HG02798 (cell line): ENCODE measurements around the gene UBASH3B.
A peak's percentile ranks its signal among the peaks of the same experiment; 100 is the strongest.

ENCODE experiments used
- ATAC-seq: cut with Tn5 transposase; IDR thresholded peaks from one replicate; pipeline ENCODE4 v1.9.1; 2021; ENCODE audit warnings: mild to moderate bottlenecking; ENCODE audit not compliant: unreplicated experiment, poor library complexity

The UBASH3B gene

DNA sequence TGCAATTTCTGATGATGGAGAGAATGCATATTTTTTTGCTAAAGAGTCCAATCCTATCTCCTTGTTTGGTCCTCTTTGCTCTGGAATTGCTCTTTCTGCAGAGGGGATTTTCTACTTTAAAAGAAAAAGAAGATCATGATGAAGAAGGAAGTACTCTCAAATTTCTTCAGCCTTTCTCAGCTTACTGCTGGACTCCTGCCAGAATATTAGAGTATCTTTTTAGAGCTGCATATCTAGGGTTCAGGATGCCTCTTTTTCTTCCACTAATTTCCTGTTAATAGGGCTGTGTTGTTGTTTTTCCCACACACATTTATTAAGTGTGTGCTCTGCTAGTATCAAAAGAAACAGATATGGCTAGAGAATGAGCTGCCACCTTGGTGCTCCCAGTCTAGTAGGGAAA, 18.2 kb downstream of the UBASH3B start:
- ATAC-seq, result no peak

DNA sequence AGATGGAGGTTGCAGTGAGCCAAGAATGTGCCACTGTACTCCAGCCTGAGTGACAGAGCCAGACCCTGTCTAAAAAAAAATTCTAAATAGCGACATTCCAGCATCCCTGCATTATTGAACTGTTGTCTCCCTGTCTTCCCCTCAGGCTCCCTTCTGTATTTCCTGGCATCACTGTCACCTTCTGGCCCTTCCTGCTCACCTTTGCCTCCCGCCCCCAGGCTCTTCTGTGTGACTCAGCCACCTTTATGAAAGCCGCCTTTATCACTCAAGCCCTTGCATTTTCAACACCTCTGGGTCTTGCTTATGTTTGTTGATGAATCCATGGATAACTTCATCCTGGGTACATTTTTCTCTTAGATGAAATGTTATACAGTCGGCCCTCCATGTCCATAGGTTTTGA, 21.1 kb downstream of the UBASH3B start:
- no peak for ATAC-seq

DNA sequence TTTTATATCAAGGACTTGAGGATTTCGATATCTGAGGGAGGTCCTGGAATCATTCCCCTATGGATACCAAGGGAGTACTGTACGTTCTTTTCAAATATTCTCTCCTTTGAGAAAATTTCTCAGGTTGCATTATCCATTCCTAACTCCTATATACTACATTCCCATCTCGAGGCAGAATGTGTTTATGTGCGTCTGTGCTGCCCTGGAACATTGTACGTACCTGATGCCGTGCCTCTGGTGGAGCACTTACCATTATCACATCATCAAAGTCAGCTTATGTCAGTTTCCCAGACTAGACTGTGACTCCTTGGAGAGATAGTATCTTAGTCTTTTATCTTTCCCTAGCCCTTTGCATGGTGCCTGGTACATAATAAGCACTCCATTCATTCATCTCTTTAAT, 21.7 kb downstream of the UBASH3B start:
- no peak for ATAC-seq

DNA sequence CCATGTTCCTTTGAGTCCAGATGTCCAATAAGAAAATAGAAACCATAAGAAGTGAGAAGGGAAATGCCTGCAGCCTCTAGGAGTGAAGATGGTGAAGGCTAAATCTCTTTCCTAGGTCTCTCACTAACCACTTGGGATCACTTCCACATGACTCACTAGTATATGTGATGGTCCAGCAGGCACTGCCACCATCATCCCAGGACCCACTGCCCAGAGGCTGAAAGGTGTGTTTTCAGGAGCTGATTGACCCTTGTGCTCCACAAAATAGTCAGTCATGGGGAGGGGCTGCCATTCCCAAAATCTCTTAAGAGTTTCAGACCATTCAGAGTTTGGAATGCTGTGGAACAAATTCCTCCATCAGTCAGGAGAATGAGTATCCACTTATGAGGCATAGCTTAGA, 22.9 kb downstream of the UBASH3B start:
- no peak for ATAC-seq

DNA sequence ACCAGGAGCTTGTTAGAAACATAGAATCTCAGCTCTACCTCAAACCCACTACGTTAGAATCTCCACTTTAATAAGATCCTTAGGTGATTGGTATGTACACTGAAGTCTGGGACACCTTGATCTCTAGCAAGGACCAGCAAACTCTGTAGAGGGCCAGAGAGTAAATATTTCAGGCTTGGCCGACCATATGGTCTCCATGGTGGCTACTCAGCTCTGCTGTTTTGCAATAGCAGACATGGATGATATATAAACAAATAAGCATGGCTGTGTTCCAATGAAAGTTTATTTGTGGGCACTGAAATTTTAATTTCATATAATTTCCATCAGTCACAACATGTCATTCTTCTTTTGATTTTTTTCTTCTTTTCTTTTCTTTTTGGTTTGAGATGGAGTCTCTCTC, 23.9 kb downstream of the UBASH3B start:
- no peak for ATAC-seq

DNA sequence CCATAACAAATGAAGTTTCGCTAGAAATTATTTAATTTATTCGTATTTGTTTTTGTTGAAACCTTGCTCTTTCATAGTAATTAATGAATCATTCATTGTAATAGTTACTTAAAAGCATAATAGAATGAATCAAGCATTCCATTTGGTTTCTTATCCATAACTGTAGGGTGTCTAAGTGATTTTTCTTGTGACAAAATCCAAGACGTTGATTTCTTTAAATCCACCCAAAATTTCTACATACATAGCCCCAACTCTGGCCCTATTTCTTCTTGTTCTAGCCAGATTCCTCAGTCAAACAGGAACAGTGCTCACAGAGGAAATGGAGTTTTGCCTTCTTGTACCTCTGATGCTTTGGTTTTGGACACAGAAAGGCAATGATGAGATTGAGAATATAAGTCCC, 25.5 kb downstream of the UBASH3B start:
- ATAC-seq, result no peak

DNA sequence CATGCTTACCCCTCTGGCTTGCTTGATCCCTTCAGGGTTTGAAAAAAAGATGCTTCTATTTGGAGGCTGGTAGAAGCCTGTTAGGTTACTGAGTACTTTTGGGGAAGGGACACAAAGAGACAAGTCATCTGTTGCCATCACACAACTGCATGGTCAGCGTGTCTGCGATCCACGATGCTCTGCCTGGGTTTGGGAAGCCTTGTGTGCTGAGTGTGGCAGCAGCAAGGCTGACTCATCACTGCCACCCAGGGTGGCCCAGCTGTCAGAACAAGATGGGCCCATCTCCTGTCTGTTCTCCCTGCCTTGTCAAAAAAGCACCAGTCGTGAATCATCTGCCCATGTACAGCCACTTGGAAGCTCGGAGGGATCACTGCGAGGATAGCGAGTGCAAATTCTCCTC, 26.2 kb downstream of the UBASH3B start:
- ATAC-seq, result no peak

DNA sequence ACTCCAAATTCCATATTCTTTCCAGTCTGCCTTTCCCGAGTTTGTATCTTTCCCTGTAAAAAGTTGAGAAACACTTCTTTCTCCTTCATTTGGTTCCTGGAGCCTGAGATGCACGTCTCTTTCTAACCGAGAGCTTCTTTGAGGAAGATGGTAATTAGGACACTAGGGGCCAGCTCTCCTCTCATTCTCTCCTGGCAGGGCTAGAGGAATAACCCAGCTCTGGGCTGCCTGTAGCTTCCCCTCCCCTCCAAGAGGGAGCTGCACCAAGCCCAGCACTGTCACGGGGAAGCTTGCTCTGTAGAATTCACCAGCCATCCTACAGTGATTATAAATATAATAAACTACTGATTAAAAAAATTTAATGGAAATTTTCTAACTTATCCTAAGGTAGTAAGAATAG, 26.9 kb downstream of the UBASH3B start:
- no peak for ATAC-seq

DNA sequence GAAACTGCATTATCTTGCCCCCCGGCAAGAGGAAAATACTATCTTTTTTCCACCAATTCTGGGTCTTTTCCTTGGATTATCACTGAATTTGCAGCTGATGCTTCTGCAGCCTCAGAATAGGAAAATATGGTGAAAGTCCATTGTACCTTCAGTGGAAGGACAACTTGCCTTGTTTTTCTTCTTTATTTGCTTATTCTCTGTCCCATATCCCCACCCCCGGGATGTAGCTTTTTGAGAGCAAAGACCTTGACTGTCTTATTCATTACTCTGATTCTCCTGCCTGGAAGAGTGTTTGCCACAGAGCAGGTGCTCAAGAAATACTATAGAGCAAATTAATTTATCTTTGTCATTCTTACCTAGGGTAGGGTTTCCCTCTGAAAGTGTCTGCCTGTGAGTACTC, 29.5 kb downstream of the UBASH3B start:
- ATAC-seq, result no peak

DNA sequence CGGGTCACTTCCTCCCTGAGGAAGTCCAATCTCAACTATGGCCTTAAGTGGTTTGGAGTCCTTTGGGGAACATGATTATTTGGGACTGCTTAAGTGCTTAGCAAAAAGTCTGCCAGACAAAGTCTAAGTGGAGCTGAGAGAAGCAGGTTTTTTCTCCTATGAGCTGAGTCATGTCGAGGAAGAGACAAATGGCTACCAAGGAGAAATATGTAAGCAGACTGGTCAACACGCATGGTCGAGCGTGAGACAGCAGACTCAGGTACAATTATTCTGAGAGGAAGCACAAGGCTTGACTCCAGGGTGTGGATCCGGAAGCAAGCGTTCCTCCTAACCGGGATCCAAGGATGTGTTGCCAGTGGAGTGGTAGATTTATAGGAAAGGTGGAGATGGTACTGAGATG, 30.6 kb downstream of the UBASH3B start:
- ATAC-seq, result no peak

DNA sequence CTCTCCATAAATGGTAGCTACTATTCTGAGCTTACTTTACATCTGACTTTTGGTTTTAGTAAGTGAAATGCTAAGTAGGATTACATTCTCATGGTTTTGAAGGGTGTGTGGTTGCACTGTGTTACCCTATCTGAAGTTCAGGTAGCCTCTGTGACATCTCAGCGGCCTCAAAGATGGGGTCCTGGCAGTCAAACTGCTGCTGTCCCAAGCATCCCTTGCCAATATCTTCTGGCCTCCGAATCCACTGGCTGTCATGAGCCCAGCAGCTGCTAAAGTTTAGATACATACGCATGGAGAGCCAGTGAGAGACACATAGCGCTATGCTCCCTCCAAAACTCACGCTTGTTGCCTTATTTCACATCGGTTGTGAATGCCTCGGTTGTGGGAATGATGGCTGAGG, 34.9 kb downstream of the UBASH3B start:
- ATAC-seq, result no peak

DNA sequence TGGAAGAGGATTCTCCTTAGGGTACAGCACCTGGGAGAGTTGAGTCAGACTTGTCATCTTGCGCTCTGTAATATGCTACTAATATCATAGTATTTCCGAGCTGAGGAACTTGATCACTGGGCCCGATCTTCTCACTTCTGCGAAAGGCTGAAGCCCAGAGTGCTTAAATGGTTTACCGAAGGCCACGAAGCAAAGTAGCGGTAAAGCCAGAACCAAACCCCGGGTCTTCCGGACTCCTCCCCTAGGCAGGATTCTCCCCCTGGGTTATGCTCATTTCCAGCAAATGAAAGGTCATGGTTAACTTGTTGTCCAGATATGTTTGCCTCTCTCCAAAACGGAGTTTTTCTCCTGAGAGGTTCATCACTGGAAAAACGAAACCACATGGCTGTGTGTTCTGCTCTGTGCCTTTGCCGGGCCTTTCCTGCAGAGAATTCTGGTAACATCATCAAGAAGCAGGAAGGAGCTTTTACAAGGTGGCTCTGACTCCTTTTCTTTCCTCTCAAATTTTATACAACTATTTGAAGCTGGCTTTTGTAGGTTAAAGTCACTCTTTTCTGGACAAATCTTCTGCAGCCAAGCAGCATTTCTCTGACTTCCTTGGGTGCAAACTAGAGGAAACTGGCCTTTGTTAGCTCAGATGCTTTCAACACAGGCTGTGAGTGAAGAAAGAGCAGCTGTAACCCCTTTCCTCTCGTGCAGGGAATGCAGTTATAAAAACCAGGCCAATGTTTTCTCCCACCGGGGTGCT, 35.5 kb downstream of the UBASH3B start:
- no peak for ATAC-seq

DNA sequence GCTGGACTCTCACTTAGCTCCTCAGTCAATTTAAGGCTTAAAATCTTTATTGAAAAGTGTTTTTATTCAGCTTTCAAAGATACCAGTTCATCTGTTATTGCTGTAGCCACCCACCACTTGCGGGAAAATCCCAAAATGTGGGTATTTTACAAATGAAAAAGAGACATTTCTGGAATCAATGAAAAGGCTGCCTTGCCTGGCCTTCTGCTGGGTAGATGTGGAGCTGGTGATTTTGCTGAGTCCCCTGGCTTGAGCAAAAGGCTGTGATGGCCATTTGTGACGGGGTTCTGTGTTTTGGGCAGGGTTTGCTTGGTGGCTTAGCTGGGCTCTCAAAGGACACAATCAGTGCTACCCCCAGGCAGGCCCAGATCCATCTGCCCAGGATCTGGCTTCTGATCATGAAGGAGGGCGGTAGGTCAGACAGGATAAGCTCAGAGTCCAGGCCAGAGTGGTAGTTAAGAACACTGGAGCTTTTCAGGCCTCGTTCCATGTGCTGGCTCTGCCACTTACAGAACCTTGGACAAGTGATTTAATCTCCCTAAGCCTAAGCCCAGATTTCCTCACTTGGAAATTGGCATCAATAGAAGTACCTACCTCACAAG, 36.1 kb downstream of the UBASH3B start:
- no peak for ATAC-seq

DNA sequence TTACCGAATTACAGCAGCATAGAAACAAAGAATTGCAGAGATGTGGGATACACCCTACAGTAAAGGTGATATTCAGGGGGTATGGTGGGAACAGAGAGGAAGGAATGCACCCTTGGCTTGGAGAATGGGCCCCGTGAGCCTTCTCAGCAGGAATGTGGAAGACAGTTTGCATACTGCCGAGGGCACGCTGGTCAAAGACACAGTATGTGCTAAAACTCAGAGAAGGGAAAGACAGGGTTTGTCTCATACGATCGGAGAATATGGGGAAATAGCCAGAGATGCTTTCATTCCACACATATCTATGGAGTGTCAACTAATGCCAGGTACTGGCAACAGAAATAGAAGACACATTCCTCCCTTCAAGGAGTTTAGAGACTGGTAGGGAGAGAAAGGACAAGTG, 36.9 kb downstream of the UBASH3B start:
- no peak for ATAC-seq

DNA sequence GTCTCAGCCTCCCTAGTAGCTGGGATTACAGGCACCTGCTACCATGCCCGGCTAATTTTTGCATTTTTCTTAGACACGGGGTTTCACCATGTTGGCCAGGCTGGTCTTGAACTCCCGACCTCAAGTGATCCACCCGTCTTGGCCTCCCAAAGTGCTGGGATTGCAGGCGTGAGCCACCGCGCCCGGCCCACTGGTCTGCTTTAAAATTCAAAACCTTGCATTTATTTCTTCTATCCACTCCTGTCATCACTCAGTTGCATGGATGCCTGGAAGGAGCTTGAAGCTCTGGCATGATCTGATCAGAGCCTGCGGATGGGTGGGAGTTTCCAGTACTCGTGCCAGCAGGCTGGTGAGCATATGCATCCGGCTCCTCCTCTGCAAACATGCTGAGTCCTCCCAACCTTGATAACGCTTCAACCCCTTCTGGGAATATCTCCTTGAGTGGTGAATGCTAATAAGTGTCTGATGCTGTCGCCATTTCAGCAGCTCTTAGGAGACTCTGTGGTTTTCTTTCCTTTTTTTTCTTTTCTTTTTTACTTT, 39.6 kb downstream of the UBASH3B start:
- no peak for ATAC-seq

DNA sequence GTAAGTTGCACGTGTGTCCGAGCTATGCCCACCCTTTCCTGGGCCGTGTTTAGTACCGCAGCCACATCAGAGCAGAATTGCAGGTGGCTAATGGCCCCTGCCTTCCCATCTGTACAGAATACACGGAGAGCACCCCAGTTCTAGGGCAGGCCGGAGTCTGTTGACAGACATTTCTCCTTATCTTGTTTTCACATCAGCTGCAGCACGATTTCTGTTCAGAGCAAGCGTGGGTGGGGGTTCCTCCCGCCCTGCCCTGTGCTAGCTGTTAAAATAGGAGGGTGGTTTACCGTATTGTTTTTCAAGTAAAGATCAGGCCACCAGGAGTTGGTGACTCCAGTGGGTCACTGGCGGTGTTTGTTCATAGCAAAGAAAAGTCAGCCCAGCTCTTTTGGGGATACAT, 41.1 kb downstream of the UBASH3B start:
- ATAC-seq, result peak; percentile 66

DNA sequence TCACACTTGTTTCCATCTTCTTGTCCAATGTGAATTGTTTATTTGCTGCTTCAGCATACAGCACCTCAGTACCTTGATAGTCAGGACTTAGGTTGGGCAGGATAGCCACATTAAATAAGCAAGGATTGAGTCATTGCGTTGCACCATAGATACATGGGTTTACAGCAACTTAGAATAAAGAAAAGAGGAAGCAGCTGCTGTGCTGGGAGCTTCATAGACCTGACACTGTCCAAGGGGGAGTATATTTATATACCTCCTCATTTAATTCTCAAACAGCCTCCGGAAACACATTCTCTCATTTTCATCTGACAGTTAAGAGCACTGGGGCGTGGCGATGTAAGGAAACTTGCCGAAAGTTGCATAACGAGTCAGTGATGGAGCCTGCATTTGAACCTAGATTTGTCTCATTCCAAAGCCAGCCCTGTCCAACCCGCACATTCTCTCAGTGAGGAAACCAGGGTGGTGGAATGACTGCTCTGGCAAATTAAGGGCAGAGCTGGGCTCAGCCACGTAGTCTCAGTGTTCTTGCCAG, 42.2 kb downstream of the UBASH3B start:
- ATAC-seq, result peak; percentile 31

DNA sequence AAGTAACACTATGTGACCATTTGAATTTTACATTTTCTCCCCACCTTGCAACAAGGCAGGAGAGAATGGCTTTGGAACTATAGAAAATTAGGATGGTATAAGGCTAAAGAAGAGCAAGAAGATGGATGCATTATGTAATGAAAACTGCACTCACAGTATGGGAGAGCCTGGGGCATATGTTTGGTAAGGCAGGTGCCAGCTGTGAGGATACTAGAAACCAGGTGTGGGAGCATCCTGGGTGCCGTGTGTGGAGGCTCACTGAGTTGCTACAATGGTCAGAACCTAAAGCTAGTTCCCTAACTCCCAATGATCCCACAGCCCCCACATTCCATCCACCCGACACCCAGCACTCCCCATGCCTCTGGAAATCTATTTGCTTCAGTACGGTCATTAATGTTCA, 42.9 kb downstream of the UBASH3B start:
- no peak for ATAC-seq

DNA sequence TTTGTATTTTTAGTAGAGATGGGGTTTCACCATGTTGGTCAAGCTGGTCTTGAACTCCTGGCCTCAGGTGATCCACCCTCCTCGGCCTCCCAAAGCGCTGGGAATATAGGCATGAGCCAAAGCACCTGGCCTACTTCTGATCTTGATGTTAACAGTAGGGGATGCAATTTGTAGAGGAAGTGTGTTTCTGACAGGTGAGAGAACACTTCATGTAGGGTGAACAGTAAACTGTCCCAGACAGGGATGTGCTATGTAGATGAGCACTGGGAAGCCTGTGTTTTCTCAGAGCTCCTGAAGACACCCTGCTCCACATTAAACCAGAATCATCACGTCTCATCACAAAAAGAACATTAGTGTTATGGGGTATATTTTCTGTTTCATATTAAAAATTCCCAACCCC, 45.1 kb downstream of the UBASH3B start:
- no peak for ATAC-seq

DNA sequence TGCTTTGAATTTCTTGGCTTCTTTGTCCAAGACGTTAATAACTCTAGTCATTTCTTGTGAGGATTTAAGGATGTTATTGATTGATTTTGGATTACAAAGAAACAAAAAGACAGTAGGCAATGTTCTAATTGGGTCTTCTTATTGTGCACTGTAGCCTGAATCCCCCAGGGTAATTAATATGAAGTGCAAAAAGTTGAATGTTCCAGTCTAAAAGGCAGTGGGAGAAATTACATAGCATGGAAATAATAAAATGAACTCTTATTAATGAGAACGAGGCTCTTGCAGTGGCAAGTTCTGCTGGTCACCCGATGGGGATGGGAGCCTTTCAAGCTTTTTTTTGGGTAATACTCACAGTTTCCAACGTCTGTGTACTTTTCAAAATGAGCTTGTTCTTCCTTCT, 45.6 kb downstream of the UBASH3B start:
- no peak for ATAC-seq

DNA sequence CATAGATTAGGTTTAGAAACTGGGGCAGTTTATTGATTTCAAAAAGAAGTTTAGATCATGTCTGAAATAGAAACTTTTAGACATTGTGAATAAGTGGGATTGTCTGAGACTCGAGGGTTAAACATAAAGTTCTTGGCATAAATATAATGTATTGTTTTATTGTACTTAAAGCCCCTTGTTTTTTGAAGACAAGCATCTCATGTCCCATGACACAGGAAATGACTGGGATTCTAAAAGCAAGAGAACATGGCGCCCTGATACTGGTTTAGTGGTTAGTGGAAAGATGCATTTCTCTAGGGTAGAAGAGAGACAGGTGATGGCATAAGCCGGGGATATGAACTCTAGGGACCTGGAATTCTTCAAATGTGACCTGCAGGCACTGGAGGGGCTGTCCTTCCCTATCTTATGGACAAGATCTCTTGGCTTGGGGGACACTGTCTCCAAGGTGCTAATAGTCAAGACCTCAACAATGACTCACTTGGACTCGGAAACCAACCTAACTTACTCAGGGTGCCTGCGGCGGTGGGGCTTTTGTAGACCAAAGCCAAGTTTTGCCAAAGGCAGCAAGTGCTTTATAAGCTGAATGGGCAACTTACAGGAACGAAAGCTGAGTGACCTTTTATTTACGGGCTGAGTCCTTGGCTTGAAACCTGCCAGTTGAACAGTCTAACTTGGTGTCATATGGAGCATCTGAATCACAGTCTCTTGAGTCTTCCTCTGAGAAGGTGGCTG, 48.2 kb downstream of the UBASH3B start:
- ATAC-seq, result no peak
